GM10266 (cell line): ENCODE results near the gene SPI1.

ENCODE experiments used
- DNase-seq: peaks from one replicate; pipeline ENCODE4 v3.0.0; 2012; ENCODE audit errors: extremely low spot score
- TF ChIP-seq, protein P1 (sequence below): IDR thresholded peaks from 2 replicates; pipeline ENCODE4 v1.5.1; 2012; ENCODE audit warnings: mild to moderate bottlenecking, low read depth; ENCODE audit not compliant: control insufficient read depth, insufficient read depth; ENCODE audit errors: missing control alignments

SPI1 gene

GRCh38 chr11:47409440-47410369, 31.4 kb upstream of the SPI1 start:
- TF ChIP-seq, protein P1, sequence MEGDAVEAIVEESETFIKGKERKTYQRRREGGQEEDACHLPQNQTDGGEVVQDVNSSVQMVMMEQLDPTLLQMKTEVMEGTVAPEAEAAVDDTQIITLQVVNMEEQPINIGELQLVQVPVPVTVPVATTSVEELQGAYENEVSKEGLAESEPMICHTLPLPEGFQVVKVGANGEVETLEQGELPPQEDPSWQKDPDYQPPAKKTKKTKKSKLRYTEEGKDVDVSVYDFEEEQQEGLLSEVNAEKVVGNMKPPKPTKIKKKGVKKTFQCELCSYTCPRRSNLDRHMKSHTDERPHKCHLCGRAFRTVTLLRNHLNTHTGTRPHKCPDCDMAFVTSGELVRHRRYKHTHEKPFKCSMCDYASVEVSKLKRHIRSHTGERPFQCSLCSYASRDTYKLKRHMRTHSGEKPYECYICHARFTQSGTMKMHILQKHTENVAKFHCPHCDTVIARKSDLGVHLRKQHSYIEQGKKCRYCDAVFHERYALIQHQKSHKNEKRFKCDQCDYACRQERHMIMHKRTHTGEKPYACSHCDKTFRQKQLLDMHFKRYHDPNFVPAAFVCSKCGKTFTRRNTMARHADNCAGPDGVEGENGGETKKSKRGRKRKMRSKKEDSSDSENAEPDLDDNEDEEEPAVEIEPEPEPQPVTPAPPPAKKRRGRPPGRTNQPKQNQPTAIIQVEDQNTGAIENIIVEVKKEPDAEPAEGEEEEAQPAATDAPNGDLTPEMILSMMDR, result no peak
- no peak for DNase-seq

GRCh38 chr11:47408598-47409439, 30.5 kb upstream of the SPI1 start:
- DNase-seq, result no peak
- TF ChIP-seq, protein P1, result no peak

- DNase-seq, result peak; percentile 99
- TF ChIP-seq, protein P1, result peak; percentile 99
These were observed 29.6 kb upstream of the SPI1 start, which contains the start of gene SLC39A13 for GRCh38 chr11:47407746-47408590. TSS of gene SLC39A13 (plus strand) at chr11:47408590. CDS start at chr11:47410095, 1,505 bp downstream.

DNA sequence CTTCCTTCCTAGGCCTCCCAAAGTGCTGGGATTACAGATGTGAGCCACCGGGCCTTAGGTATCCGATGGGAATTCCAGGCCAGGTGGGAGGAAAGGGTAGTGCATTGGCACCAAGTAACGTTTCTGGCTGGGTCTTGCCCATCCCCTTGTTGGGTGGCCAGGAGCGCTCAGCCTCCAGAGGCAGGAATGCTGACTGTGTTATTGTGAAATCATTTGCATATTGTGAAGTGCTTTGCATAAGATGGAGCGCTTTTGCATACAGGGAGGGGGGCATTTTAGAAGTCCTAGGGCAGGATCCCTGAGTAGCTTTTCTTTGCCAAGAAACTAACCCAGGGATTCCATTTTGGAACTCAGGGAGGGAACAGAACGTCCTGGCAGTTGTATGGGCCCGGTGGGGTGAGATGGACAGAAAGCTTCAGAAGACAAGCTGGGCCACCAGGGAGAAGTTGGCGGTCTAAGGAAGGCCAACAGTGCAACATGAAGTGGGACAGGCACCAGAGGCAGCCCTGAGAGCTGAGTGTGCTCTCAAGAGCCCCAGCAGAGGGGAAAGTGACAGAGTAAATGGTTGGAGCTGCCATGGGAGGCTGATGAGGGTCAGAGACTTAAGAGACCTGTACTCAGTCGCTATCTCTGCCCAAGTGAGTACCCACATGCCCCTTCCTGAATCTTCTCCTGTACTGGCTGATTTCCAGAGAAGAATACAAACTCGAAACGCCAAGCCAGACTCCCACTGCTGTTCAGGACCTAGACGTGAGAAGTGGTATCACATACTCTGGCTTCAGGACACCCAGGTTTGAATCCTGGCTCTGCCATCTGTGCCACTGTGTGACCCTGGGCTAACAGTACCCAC, 28.8 kb upstream of the SPI1 start:
- TF ChIP-seq, protein P1, result no peak
- DNase-seq, result no peak

DNA sequence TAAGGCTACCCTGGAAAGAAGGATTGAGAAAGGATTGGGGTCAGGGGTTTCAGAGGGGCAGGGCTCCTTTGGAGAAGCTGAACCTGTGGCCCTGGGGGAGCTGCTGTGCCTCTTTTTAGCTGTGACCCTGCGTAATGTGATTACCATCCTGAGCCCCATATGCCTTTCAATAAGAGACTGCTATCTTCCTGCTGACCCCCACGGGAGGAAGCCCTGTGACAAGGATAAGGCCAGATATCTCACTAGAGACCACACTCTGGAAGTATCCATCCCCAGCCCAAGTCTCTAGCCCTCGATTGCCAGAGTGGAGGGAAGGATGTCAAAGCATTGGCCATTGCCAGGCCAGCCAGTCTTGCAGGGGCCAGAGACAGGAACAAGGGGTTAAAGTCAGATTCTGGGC, 25.2 kb upstream of the SPI1 start:
- no peak for DNase-seq
- TF ChIP-seq, protein P1, result no peak

GRCh38 chr11:47403135-47403534, 24.8 kb upstream of the SPI1 start:
- TF ChIP-seq, protein P1, result no peak
- no peak for DNase-seq
